ENCODE results near the gene HELT. TPM values are rescaled to one million over a fixed set of nuclear protein-coding genes. Genes with fewer than 3 reads are reported as not detected.

HELT gene
- total and polyA plus RNA-seq, 2 of the 4 experiments (the other 2 are of a cell fraction) = not detected

GRCh38 chr4:185028625-185029024 lies 10.3 kb downstream of the HELT start:
- Histone ChIP-seq H3K36me3 (ENCODE audit: control insufficient read depth, insufficient read depth, low read length) (no peaks in the 10 kb centered on the region), H3K4ac (ENCODE audit: low read depth, low read length) (no peak overlapping the region), H3K9me3 (ENCODE audit: control insufficient read depth, insufficient read depth, low read length) (no peaks in the 10 kb centered on the region), H2BK5ac (ENCODE audit: low read depth, low read length, poor library complexity, severe bottlenecking) (no peak overlapping the region), H2AK9ac (replicated peaks; ENCODE audit: low read depth, low read length, poor library complexity) (no peak overlapping the region), H4K8ac (ENCODE audit: low read depth in 2 of 2, low read length in 2 of 2) (no peak overlapping the region), H3K79me1 (ENCODE audit: low read depth in 1 of 2, low read length in 2 of 2) (no peaks in the 10 kb centered on the region), H3K9ac (ENCODE audit: low read depth, low read length) (no peak overlapping the region), H3K4me2 (ENCODE audit: low read depth, low read length) (no peak overlapping the region), H4K5ac (ENCODE audit: low read depth, low read length) (no peak overlapping the region), H4K91ac (ENCODE audit: insufficient read depth, low read depth, low read length) (no peak overlapping the region), H3K27ac (ENCODE audit: insufficient read depth, low read length) (no peak overlapping the region), H2AFZ (replicated peaks; ENCODE audit: low read length, poor library complexity) (no peak overlapping the region), H2BK120ac (ENCODE audit: low read depth, low read length) (no peak overlapping the region), H3K4me3 (ENCODE audit: insufficient read depth, low read depth, low read length) (no peak overlapping the region), H4K20me1 (ENCODE audit: insufficient read depth, low read length) (no peaks in the 10 kb centered on the region), H3K4me1 (ENCODE audit: control insufficient read depth, insufficient read depth, low read length) (no peaks in the 10 kb centered on the region), H2AK5ac (ENCODE audit: low read depth, low read length) (no peak overlapping the region), H3K18ac (ENCODE audit: low read depth, low read length) (no peak overlapping the region), H3K14ac (replicated peaks; ENCODE audit: low read depth, low read length) (no peak overlapping the region), H3K9me1 (ENCODE audit: insufficient read depth, low read length) (no peaks in the 10 kb centered on the region), H3K56ac (ENCODE audit: extremely low read depth, insufficient read depth, low read length) (no peak overlapping the region), H3K27me3 (ENCODE audit: control insufficient read depth, insufficient read depth, low read length) (peaks cover 31% of the 10 kb centered on the region), H3K23ac (ENCODE audit: low read depth, low read length) (no peak overlapping the region), H2BK15ac (ENCODE audit: low read depth, low read length) (no peak overlapping the region), H2BK20ac (ENCODE audit: low read depth, low read length) (no peak overlapping the region)
- CTCF ChIA-PET = interaction anchor here (1.1 kb wide), 1 partner anchor 12 kb away, joined by 3 read pairs; no protein-coding TSS in a partner anchor
- no TSS peak for BruUV-seq (replicated peaks)
- dilution Hi-C loops (cut with HindIII; ENCODE audit: low sequenced_read_pairs, unreplicated experiment) = no loop called here
- WGBS, 2 experiments (ENCODE audit: extremely low coverage in 2 of 2, insufficient read length in 1 of 2) = no CpG with 5 or more reads among the region's 8 CpGs
- in situ Hi-C loops (cut with MboI; ENCODE audit: low sequenced_read_pairs) = no loop called here
- intact Hi-C loops (cut with micrococcal nuclease) = no loop called here
- TF ChIP-seq FOS (IDR thresholded peaks at IDR 0.05; ENCODE audit: low read depth, low read length) (no peak), CEBPB (IDR thresholded peaks at IDR 0.05; ENCODE audit: low read depth, low read length) (no peak), MXI1 (IDR thresholded peaks at IDR 0.05; ENCODE audit: borderline replicate concordance, low read depth, low read length) (no peak), SMC3 (IDR thresholded peaks at IDR 0.05; ENCODE audit: low read depth, low read length) (no peak), CHD1 (IDR thresholded peaks at IDR 0.05; ENCODE audit: low read depth, low read length) (no peak), BHLHE40 (IDR thresholded peaks at IDR 0.05; ENCODE audit: low read depth, low read length) (no peak), RCOR1 (IDR thresholded peaks at IDR 0.05; ENCODE audit: insufficient replicate concordance, low read length) (no peak), RAD21 (IDR thresholded peaks at IDR 0.05; ENCODE audit: low read length) (no peak), RFX5 (IDR thresholded peaks at IDR 0.05; ENCODE audit: low read depth, low read length) (no peak), MAFK (IDR thresholded peaks at IDR 0.05; ENCODE audit: low read depth, low read length) (no peak), CTCF (conservative IDR thresholded peaks at IDR 0.05; ENCODE audit: low read depth, low read length) (no peak), POLR2A (IDR thresholded peaks at IDR 0.05; ENCODE audit: low read depth, low read length) (no peak), MAZ (IDR thresholded peaks at IDR 0.05; ENCODE audit: borderline replicate concordance, low read depth, low read length) (no peak), NFE2L2 (IDR thresholded peaks at IDR 0.05; ENCODE audit: low read depth, low read length) (no peak)
- TF ChIP-seq, protein P1, sequence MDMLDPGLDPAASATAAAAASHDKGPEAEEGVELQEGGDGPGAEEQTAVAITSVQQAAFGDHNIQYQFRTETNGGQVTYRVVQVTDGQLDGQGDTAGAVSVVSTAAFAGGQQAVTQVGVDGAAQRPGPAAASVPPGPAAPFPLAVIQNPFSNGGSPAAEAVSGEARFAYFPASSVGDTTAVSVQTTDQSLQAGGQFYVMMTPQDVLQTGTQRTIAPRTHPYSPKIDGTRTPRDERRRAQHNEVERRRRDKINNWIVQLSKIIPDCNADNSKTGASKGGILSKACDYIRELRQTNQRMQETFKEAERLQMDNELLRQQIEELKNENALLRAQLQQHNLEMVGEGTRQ (IDR thresholded peaks at IDR 0.05; ENCODE audit: low read depth, low read length) = no peak
- TF ChIP-seq, protein P2, sequence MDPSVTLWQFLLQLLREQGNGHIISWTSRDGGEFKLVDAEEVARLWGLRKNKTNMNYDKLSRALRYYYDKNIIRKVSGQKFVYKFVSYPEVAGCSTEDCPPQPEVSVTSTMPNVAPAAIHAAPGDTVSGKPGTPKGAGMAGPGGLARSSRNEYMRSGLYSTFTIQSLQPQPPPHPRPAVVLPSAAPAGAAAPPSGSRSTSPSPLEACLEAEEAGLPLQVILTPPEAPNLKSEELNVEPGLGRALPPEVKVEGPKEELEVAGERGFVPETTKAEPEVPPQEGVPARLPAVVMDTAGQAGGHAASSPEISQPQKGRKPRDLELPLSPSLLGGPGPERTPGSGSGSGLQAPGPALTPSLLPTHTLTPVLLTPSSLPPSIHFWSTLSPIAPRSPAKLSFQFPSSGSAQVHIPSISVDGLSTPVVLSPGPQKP (IDR thresholded peaks at IDR 0.05; ENCODE audit: borderline replicate concordance, low read depth, low read length) = no peak
- DNase-seq = no peak
- no peak for ATAC-seq (ENCODE audit: low read depth)
- POLR2A ChIA-PET (ENCODE audit: unreplicated experiment) = no interaction called here
